Gastrocnemius medialis (tissue), 4 donors: ENCODE results near the gene TAOK1.

Source experiments
- POLR2A ChIP-seq, 2 donors: fragments of 450-650 bp; IDR thresholded peaks; one replicate each; pipeline ENCODE4 v1.6.1; 2017; ENCODE audit warnings: antibody characterized with exemption in 2 of 2, mild to moderate bottlenecking in 2 of 2, moderate library complexity in 2 of 2
- TF ChIP-seq, protein P1 (sequence below), 5 experiments: fragments of 450-650 bp in 3 of 5; fragments of 200-600 bp in 2 of 5; sonication (generic) in 2 of 5; IDR thresholded peaks in 4 of 5; conservative IDR thresholded peaks in 1 of 5; 1 replicate in 4 of 5; 2 replicates in 1 of 5; pipeline ENCODE4 v1.5.1; 2016 to 2019; ENCODE audit warnings: antibody characterized with exemption in 5 of 5, mild to moderate bottlenecking in 3 of 5, moderate library complexity in 3 of 5

DNA sequence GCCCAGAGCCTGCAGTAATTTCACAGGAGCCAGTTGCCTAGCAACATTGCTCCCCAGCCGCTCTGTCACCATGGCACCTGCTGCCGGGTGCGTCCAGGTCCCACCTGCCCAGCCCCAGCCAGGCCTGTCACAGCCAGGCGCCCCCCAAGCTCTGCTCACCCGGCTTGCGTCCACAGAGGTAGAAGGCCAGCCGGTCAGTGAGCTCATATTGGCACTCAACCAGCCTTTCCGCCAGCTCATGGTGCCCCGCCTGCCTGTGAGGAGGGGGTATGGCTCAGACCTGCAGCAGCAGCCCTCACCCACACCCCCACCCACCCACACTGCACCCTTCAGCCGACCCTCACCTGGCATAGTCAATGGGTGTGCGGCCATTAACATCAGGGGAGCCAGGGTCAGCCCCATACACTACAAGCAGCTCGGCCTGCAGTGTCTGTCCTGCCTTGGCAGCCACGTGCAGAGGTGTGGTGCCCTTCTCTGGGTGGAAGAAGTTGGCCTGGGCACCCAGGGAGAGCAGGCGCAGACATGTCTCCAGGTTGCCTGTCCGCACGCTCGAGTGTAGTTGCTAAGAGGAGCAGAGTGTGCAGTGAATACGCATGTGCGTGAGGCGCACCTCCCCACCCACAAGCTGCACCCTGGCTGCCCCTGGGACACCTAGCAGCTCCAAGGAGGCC, 191.6 kb downstream of the TAOK1 start:
- TF ChIP-seq, protein P1, sequence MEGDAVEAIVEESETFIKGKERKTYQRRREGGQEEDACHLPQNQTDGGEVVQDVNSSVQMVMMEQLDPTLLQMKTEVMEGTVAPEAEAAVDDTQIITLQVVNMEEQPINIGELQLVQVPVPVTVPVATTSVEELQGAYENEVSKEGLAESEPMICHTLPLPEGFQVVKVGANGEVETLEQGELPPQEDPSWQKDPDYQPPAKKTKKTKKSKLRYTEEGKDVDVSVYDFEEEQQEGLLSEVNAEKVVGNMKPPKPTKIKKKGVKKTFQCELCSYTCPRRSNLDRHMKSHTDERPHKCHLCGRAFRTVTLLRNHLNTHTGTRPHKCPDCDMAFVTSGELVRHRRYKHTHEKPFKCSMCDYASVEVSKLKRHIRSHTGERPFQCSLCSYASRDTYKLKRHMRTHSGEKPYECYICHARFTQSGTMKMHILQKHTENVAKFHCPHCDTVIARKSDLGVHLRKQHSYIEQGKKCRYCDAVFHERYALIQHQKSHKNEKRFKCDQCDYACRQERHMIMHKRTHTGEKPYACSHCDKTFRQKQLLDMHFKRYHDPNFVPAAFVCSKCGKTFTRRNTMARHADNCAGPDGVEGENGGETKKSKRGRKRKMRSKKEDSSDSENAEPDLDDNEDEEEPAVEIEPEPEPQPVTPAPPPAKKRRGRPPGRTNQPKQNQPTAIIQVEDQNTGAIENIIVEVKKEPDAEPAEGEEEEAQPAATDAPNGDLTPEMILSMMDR (IDR thresholded peaks at IDR 0.05 in 4 of 5, conservative IDR thresholded peaks at IDR 0.05 in 1 of 5) = no peak
- TF ChIP-seq POLR2A (IDR thresholded peaks at IDR 0.05) = no peak
